K562 (cell line): ENCODE data around the gene DPCD. TPM values are rescaled to one million over a fixed set of nuclear protein-coding genes. Genes with fewer than 3 reads are reported as not detected.

Experiments
- ATAC-seq: fragments of 200-7000 bp; cut with Tn5 transposase; 3 replicates; pipeline ENCODE4 v1.9.1; 2020; ENCODE audit warnings: moderate library complexity
- BruUV-seq: library from RNA; stranded (reverse); fragments of 400-500 nt; replicated peaks from 2 replicates; lab custom pipeline; 2021; lab: Mats Ljungman, UMichigan
- CTCF ChIA-PET: fragments of 300-600 bp; formaldehyde crosslinking; extraction: SDS; loops from one replicate; lab custom pipeline; 2021; ENCODE audit warnings: low intra/inter-chr PET ratio; lab: Yijun Ruan, JAX
- POLR2A ChIA-PET: fragments of 300-600, 350-650 bp; sonication (Branson Sonifier 250); formaldehyde crosslinking; extraction: SDS; loops from one replicate; lab custom pipeline; 2021; ENCODE audit warnings: antibody characterized with exemption, inconsistent platforms; lab: Yijun Ruan, JAX
- DNase-seq, 4 experiments: peaks; one replicate each; pipeline versions ENCODE4 v3.0.0 to v3.0.0-alpha.2; 2011 to 2018; ENCODE audit warnings: low spot score in 3 of 4, mixed read lengths in 3 of 4; ENCODE audit errors: extremely low read depth in 1 of 4
- FAIRE-seq: peaks from 2 replicates; lab custom pipeline; 2011; peaks lifted over from hg19 to GRCh38; lab: Jason Lieb, UNC
- H2AFZ ChIP-seq: 2 replicates; pipeline ENCODE4 v1.6.0; 2011; ENCODE audit warnings: low read depth, low read length, control low read depth, inconsistent platforms
- H3K27ac ChIP-seq: fragments of 200-600 bp; 3 replicates; pipeline ENCODE4 v1.8.0; 2011; ENCODE audit warnings: low read depth, mild to moderate bottlenecking, control low read depth, inconsistent platforms, low read length, moderate library complexity, mixed read lengths; ENCODE audit errors: extremely low read depth
- H3K27me3 ChIP-seq, 2 experiments: fragments of 300-600 bp in 1 of 2; 2 replicates in 1 of 2; 3 replicates in 1 of 2; pipeline versions ENCODE4 v1.6.0 to v1.8.0; 2011; ENCODE audit warnings: inconsistent platforms in 2 of 2, low read length in 2 of 2, mild to moderate bottlenecking in 1 of 2, mixed read lengths in 1 of 2, moderate library complexity in 1 of 2; ENCODE audit not compliant: control insufficient read depth in 2 of 2, insufficient read depth in 2 of 2
- H3K36me3 ChIP-seq: fragments of 300-600 bp; 3 replicates; pipeline ENCODE4 v1.8.0; 2011; ENCODE audit warnings: mild to moderate bottlenecking, low read length, inconsistent platforms; ENCODE audit not compliant: control insufficient read depth, insufficient read depth
- H3K4me1 ChIP-seq, 2 experiments: fragments of 200-600 bp in 1 of 2; replicated peaks in 1 of 2; 2 replicates in 1 of 2; 3 replicates in 1 of 2; pipeline versions ENCODE4 v1.5.1 to v1.8.0; 2011; ENCODE audit warnings: inconsistent platforms in 2 of 2, low read length in 2 of 2, mild to moderate bottlenecking in 1 of 2, mixed read lengths in 1 of 2, moderate library complexity in 1 of 2; ENCODE audit not compliant: control insufficient read depth in 2 of 2, insufficient read depth in 2 of 2
- H3K4me2 ChIP-seq: 2 replicates; pipeline ENCODE4 v1.6.1; 2011; ENCODE audit warnings: low read length, control low read depth, inconsistent platforms, mixed read lengths; ENCODE audit not compliant: insufficient read depth
- H3K4me3 ChIP-seq: fragments of 200-600 bp; sonication (generic), shearing (Covaris generic); 2 replicates; pipeline ENCODE4 v1.5.1; 2016; ENCODE audit warnings: control low read depth, inconsistent platforms
- H3K79me2 ChIP-seq: fragments of 200-600 bp; 3 replicates; pipeline ENCODE4 v1.8.0; 2011; ENCODE audit warnings: low read length, inconsistent platforms; ENCODE audit not compliant: control insufficient read depth, insufficient read depth
- H3K9ac ChIP-seq, 2 experiments: 2 replicates each; pipeline versions ENCODE4 v1.6.0 to v1.6.1; 2011; ENCODE audit warnings: low read depth in 2 of 2, low read length in 2 of 2, control low read depth in 1 of 2, inconsistent platforms in 1 of 2, mild to moderate bottlenecking in 1 of 2, mixed read lengths in 1 of 2; ENCODE audit not compliant: insufficient read depth in 1 of 2
- H3K9me1 ChIP-seq: one replicate; pipeline ENCODE4 v1.6.0; 2011; ENCODE audit warnings: inconsistent platforms, mild to moderate bottlenecking, low read length, moderate library complexity; ENCODE audit not compliant: control insufficient read depth, insufficient read depth
- H3K9me3 ChIP-seq: replicated peaks from 2 replicates; pipeline ENCODE4 v1.5.1; 2011; ENCODE audit warnings: low read depth, low read length, inconsistent platforms; ENCODE audit not compliant: control insufficient read depth, insufficient read depth
- H4K20me1 ChIP-seq: replicated peaks from 2 replicates; pipeline ENCODE4 v1.6.1; 2011; ENCODE audit warnings: low read length, inconsistent platforms, mixed read lengths; ENCODE audit not compliant: control insufficient read depth, insufficient read depth
- CLOCK ChIP-seq: fragments of 250-450 bp; sonication (Bioruptor Pico); IDR thresholded peaks from 2 replicates; pipeline ENCODE4 v1.4.0; 2020; ENCODE audit warnings: mild to moderate bottlenecking, moderate library complexity, borderline replicate concordance
- KLF1 ChIP-seq: fragments of 450-650 bp; IDR thresholded peaks from 2 replicates; pipeline ENCODE4 v1.6.1; 2016; ENCODE audit warnings: missing genetic modification characterization, missing compliant biosample characterization
- MEF2D ChIP-seq: conservative IDR thresholded peaks from 2 replicates; pipeline ENCODE4 v1.6.1; 2016; ENCODE audit warnings: low read depth, missing genetic modification characterization, missing compliant biosample characterization
- POLR3A ChIP-seq: IDR thresholded peaks from 2 replicates; pipeline ENCODE4 v1.6.1; 2011; ENCODE audit warnings: borderline replicate concordance, mild to moderate bottlenecking, moderate library complexity; ENCODE audit not compliant: insufficient read length, insufficient read depth; ENCODE audit errors: extremely low read depth
- SLC30A9 ChIP-seq: fragments of 250-450 bp; sonication (Bioruptor Pico); IDR thresholded peaks from 2 replicates; pipeline ENCODE4 v1.8.0; 2022; ENCODE audit warnings: mild to moderate bottlenecking, moderate library complexity
- SP2 ChIP-seq: IDR thresholded peaks from 2 replicates; pipeline ENCODE4 v1.6.1; 2011; ENCODE audit warnings: mild to moderate bottlenecking, low read depth, low read length, moderate library complexity; ENCODE audit not compliant: poor library complexity, severe bottlenecking; ENCODE audit errors: extremely low read depth
- ZBTB33 ChIP-seq: sonication (generic); formaldehyde crosslinking; IDR thresholded peaks from 2 replicates; pipeline ENCODE4 v1.8.1; 2023; ENCODE audit warnings: mild to moderate bottlenecking, missing genetic modification reagents
- ZBTB34 ChIP-seq: fragments of 250-450 bp; sonication (Bioruptor Pico); IDR thresholded peaks from 2 replicates; pipeline ENCODE4 v1.8.0; 2021; ENCODE audit warnings: mild to moderate bottlenecking, moderate library complexity
- ZNF354B ChIP-seq: fragments of 250-450 bp; sonication (Bioruptor Pico); IDR thresholded peaks from 2 replicates; pipeline ENCODE4 v1.4.0; 2020
- WGBS: fragments of 100-300 bp; shearing (Covaris generic); methylation state at CpG from one replicate; pipeline ENCODE4 v1.1.6; 2016; ENCODE audit warnings: low coverage, mixed read lengths; ENCODE audit not compliant: insufficient coverage; ENCODE audit errors: missing lambda C conversion rate; 5-methylcytosine and 5-hydroxymethylcytosine counted together
- in situ Hi-C: fragments of 300-500 bp; cut with MboI; formaldehyde crosslinking; loops from 4 replicates; pipeline ENCODE4 v1.15.0; 2018; ENCODE audit warnings: inconsistent platforms, mixed read lengths
- intact Hi-C: fragments of 100-400 bp; cut with micrococcal nuclease; formaldehyde crosslinking; loops from 2 replicates; pipeline ENCODE4 v1.14.2; 2022
- polyA plus RNA-seq, 8 experiments: library from polyadenylated mRNA; depleted of rRNA in 4 of 8; stranded (reverse) in 5 of 8; unstranded in 3 of 8; fragments of >200 nt; fragmentation: Nextera tagmentation in 2 of 8; fragmentation: Illumina TruSeq in 1 of 8; extraction: Ambion mirVana in 2 of 8; extraction: Trizol in 1 of 8; gene quantifications; 2 replicates each; pipeline versions ENCODE4 v1.2.1 to v1.2.3, GENCODE V29; 2011 to 2014; ENCODE audit warnings: inconsistent platforms in 1 of 8, missing spikeins in 1 of 8
- total RNA-seq, 7 experiments: library from RNA; depleted of rRNA in 6 of 7; stranded (reverse); fragments of >200 nt in 6 of 7; fragmentation: Illumina TruSeq in 2 of 7; extraction: Trizol in 2 of 7; gene quantifications; 2 replicates each; pipeline versions ENCODE4 v1.2.1 to v1.2.3, GENCODE V29; 2011 to 2021; ENCODE audit warnings: low replicate concordance in 1 of 7

DPCD gene
- total and polyA plus RNA-seq, 9 of the 15 experiments (the other 6 are each of a cell fraction or from before 2014, with no cell fraction given) = 12.1 to 45.2 (median 20.0) TPM

GRCh38 chr10:101558204-101558603, 29.9 kb upstream of the DPCD start:
- intact Hi-C loops (no loop called here), in situ Hi-C loops (no loop called here)
- H2AFZ ChIP-seq = no peak overlapping the region
- 36% methylated on average over 2 of the region's 2 CpGs for WGBS
- H3K4me3 ChIP-seq = no peak overlapping the region
- no peak overlapping the region for H3K4me2 ChIP-seq
- peak; percentile 56 for ATAC-seq
- no peaks in the 10 kb centered on the region for H4K20me1 ChIP-seq
- TF ChIP-seq SP2 (no peak), CLOCK (no peak), ZNF354B (CRISPR knock-in tag) (no peak), ZBTB34 (CRISPR knock-in tag) (no peak), ZBTB33 (CRISPR knock-in tag) (no peak), SLC30A9 (no peak), MEF2D (tag) (no peak), POLR3A (no peak), KLF1 (tag) (no peak)
- 0 out of 4 replicates have a peak overlapping the region, but pooled peaks of 1 of the 2 experiments have one; percentile 45 for H3K9ac ChIP-seq
- ChIA-PET POLR2A (interaction anchor here (0.6 kb wide), 1 partner anchor 252 kb away, joined by 3 read pairs; no protein-coding TSS in a partner anchor), CTCF (no interaction called here)
- BruUV-seq = no TSS peak
- no peaks in the 10 kb centered on the region for H3K36me3 ChIP-seq
- H3K9me1 ChIP-seq = no peaks in the 10 kb centered on the region
- H3K79me2 ChIP-seq = no peaks in the 10 kb centered on the region
- H3K27ac ChIP-seq = no peak overlapping the region
- H3K4me1 ChIP-seq = peaks cover 0 to 9% of the 10 kb centered on the region in 2 experiments; a peak in 2 of 5 replicates
- no peaks in the 10 kb centered on the region for H3K9me3 ChIP-seq
- no peak for FAIRE-seq
- no peaks in the 10 kb centered on the region for H3K27me3 ChIP-seq
- no peak for DNase-seq
